Kidney (tissue), 14 donors: ENCODE data around the gene KRT79. TPM values are rescaled to one million over a fixed set of nuclear protein-coding genes. Genes with fewer than 3 reads are reported as not detected.
A peak's percentile ranks its signal among the peaks of the same experiment; 100 is the strongest.

Experiments used
- DNase-seq, 5 donors: peaks; one replicate each; pipeline ENCODE4 v3.0.0-alpha.2; 2013 to 2020
- FAIRE-seq: peaks from 2 replicates; lab custom pipeline; 2012; peaks lifted over from hg19 to GRCh38; lab: Jason Lieb, UNC
- H3K27ac ChIP-seq, 2 donors: one replicate each; pipeline ENCODE4 v1.7.0; 2013; ENCODE audit warnings: low read depth in 2 of 2, low read length in 2 of 2, inconsistent platforms in 1 of 2
- H3K27me3 ChIP-seq: one replicate; pipeline ENCODE4 v1.7.1; 2013; ENCODE audit warnings: low read length, inconsistent platforms; ENCODE audit not compliant: control insufficient read depth, insufficient read depth
- H3K36me3 ChIP-seq, 3 donors: one replicate each; pipeline versions ENCODE4 v1.7.0 to v1.7.1; 2013; ENCODE audit warnings: low read length in 3 of 3, control low read depth in 1 of 3, inconsistent platforms in 1 of 3; ENCODE audit not compliant: insufficient read depth in 3 of 3, control insufficient read depth in 2 of 3
- H3K4me1 ChIP-seq, 3 donors: one replicate each; pipeline versions ENCODE4 v1.7.0 to v1.7.1; 2013; ENCODE audit warnings: low read length in 3 of 3, inconsistent platforms in 1 of 3, low read depth in 1 of 3; ENCODE audit not compliant: control insufficient read depth in 2 of 3, insufficient read depth in 2 of 3
- H3K4me3 ChIP-seq, 3 donors: one replicate each; pipeline versions ENCODE4 v1.7.0 to v1.8.1; 2013; ENCODE audit warnings: low read length in 3 of 3, control low read depth in 1 of 3, inconsistent platforms in 1 of 3
- H3K9ac ChIP-seq, 3 donors: one replicate each; pipeline versions ENCODE4 v1.7.0 to v1.7.1; 2013; ENCODE audit warnings: low read length in 3 of 3, control low read depth in 1 of 3, inconsistent platforms in 1 of 3
- H3K9me3 ChIP-seq, 3 donors: one replicate each; pipeline versions ENCODE4 v1.7.0 to v1.7.1; 2013; ENCODE audit warnings: low read length in 3 of 3, control low read depth in 1 of 3, inconsistent platforms in 1 of 3; ENCODE audit not compliant: control insufficient read depth in 2 of 3, insufficient read depth in 1 of 3
- intact Hi-C: fragments of 100-400 bp; cut with DNase I; formaldehyde crosslinking; loops from one replicate; pipeline ENCODE4 v1.11.1; 2022
- polyA plus RNA-seq: library from polyadenylated mRNA; stranded (reverse); fragments of 350-450 nt; fragmentation: Illumina TruSeq; extraction: RNeasy Lipid Tissue Mini Kit (QIAGEN cat#74804); gene quantifications from one replicate; pipeline ENCODE4 v1.2.3, GENCODE V29; 2014; ENCODE audit warnings: low read depth, low replicate concordance; ENCODE audit not compliant: insufficient read depth
- total RNA-seq: library from RNA; stranded (reverse); fragmentation: NEBNext Ultra II Directional; extraction: Animal tissue kit (Norgen Biotek cat#: 25700); gene quantifications from one replicate; pipeline ENCODE4 v1.2.1, GENCODE V29; 2021
- TF ChIP-seq, protein P1 (sequence below): IDR thresholded peaks from 3 replicates; pipeline ENCODE4 v1.5.1; 2012; ENCODE audit warnings: mild to moderate bottlenecking, moderate library complexity, borderline replicate concordance; ENCODE audit not compliant: insufficient read depth; ENCODE audit errors: extremely low read depth
- donor health status: control.
- donor health status: control.
- donor health status: control.
- donor health status: control.
- donor health status: control.
- donor health status: DM: yes; HTN: yes; CAD: no.
- donor health status: Normal renal cell carcinoma (clear cell type).

The KRT79 gene
- total and polyA plus RNA-seq, 2 donors from 2014 or later = not detected

DNA sequence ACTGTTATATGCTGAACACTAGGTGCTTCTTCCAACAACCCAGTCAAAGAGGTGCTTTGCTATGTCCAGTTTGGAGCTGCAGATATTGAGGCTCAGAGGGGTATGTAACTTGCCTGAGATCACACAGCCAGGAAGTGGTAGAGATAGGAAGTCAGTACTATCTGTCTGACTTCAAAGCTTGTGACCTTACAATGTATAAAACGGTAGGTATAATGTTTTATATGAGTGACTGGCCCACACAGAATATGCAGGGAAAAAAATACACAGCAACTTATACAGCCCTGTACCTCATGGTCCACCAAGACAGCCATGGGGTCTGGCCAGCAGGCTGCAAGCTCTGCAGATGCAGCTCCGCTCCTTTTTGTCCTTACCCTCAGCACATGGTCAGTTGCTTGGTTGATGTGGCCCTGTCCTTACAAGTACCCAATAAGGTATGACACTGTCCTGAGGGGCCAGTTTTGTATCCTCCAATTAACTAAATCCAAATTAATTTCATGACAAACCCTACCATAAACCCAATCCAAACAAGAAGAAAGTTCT, 16.3 kb downstream of the KRT79 start:
- Histone ChIP-seq H3K9ac (no peak overlapping the region), H3K27me3 (no peaks in the 10 kb centered on the region), H3K4me3 (no peak overlapping the region), H3K9me3 (no peaks in the 10 kb centered on the region), H3K36me3 (no peaks in the 10 kb centered on the region), H3K4me1 (no peaks in the 10 kb centered on the region), H3K27ac (no peak overlapping the region)
- DNase-seq (no peak), FAIRE-seq (no peak)
- intact Hi-C loops = no loop called here
- TF ChIP-seq, protein P1, sequence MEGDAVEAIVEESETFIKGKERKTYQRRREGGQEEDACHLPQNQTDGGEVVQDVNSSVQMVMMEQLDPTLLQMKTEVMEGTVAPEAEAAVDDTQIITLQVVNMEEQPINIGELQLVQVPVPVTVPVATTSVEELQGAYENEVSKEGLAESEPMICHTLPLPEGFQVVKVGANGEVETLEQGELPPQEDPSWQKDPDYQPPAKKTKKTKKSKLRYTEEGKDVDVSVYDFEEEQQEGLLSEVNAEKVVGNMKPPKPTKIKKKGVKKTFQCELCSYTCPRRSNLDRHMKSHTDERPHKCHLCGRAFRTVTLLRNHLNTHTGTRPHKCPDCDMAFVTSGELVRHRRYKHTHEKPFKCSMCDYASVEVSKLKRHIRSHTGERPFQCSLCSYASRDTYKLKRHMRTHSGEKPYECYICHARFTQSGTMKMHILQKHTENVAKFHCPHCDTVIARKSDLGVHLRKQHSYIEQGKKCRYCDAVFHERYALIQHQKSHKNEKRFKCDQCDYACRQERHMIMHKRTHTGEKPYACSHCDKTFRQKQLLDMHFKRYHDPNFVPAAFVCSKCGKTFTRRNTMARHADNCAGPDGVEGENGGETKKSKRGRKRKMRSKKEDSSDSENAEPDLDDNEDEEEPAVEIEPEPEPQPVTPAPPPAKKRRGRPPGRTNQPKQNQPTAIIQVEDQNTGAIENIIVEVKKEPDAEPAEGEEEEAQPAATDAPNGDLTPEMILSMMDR = no peak

DNA sequence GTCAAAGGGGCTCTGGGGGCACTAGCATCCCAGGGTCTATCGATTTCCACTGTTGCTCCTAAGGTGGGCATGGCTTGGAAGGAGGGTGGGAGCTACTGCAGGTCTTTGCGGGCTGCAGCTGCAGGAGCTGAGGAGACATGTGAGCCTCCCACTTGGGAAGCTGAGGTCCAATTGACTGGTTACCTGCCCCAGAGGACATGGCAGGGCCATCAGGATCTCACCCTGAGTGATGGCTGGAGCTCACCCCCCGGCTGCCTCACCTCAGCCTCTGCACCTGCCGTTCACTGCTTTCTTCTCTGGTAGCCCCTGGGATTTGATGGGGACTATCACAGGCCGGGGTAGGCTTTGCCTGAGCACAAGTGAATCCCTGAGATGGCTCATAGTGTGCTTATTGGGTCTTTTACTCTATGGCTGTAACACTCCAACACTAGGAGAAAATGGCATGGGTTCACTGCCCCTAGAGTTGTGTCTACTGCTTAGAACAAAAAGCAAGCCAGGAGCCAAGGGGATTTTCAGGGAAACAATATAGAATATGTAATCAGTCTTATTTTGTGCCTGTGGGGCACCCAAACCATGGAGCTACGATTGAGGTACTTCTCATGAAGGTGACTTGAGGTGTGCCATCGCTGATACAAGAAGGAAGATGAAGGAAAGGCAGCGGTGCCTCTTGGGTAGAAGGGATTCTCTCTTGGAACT, 17.0 kb downstream of the KRT79 start:
- Histone ChIP-seq H3K9me3 (no peaks in the 10 kb centered on the region), H3K9ac (no peak overlapping the region), H3K4me1 (no peaks in the 10 kb centered on the region), H3K4me3 (no peak overlapping the region), H3K27ac (no peak overlapping the region), H3K36me3 (no peaks in the 10 kb centered on the region), H3K27me3 (no peaks in the 10 kb centered on the region)
- intact Hi-C loops = no loop called here
- DNase-seq (no peak), FAIRE-seq (no peak)
- TF ChIP-seq, protein P1 = no peak

DNA sequence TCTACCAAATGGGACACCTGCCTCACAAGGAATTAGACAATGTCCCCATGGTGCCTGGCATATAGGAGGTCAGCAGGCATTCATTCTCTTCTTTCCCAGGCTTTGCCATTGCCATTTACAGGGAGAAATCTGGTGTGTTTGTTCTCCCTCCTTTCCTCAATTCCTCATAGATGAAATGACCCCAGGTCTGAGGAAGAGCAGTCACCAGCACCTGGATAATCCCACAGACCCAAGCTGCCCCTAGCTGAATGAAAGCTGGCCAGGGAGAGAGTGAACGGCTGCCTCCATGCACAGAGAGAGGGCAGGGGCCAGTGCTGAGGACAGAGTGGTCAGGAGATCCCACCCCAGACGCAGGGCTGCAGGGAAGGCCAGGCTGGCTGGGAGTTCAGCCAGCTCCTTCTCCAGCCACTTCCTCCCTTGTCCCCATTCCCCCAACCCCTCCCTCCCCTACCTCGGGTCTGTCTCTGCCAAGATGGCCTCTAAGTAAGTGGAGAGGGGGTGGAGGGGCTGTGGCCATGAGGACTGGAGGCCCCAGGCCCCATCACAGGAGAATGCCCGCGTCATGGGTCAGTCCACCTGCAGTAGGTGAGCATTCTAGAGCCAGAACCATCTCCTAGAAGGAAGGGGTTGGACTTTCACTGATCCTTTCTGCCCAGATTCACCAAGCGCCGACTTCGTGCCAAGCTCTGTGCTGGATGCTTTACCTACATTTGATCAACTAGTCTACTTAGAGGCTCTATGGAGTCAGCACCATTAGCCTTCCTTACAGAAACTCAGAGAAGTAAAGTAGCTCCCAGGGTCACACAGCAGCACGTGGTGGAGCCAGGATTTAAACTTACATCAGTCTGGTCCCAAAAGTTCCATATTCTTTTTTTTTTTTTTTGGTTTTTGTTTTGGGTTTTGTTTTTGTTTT, 18.2 kb downstream of the KRT79 start:
- Histone ChIP-seq H3K36me3 (no peaks in the 10 kb centered on the region), H3K9ac (no peak overlapping the region), H3K27me3 (no peaks in the 10 kb centered on the region), H3K4me3 (no peak overlapping the region), H3K9me3 (no peaks in the 10 kb centered on the region), H3K4me1 (no peaks in the 10 kb centered on the region), H3K27ac (no peak overlapping the region)
- intact Hi-C loops = no loop called here
- DNase-seq = peak in 1 of 5 donors; percentile 32
- no peak for FAIRE-seq
- TF ChIP-seq, protein P1 = no peak
